Kidney (tissue), 14 donors: ENCODE results near the gene BOD1L1. TPM values are rescaled to one million over a fixed set of nuclear protein-coding genes. Genes with fewer than 3 reads are reported as not detected.

Experiments used
- DNase-seq, 5 donors: peaks; one replicate each; pipeline ENCODE4 v3.0.0-alpha.2; 2013 to 2020
- FAIRE-seq: peaks from 2 replicates; lab custom pipeline; 2012; peaks lifted over from hg19 to GRCh38; lab: Jason Lieb, UNC
- H3K27ac ChIP-seq, 2 donors: one replicate each; pipeline ENCODE4 v1.7.0; 2013; ENCODE audit warnings: low read depth in 2 of 2, low read length in 2 of 2, inconsistent platforms in 1 of 2
- H3K27me3 ChIP-seq: one replicate; pipeline ENCODE4 v1.7.1; 2013; ENCODE audit warnings: low read length, inconsistent platforms; ENCODE audit not compliant: control insufficient read depth, insufficient read depth
- H3K36me3 ChIP-seq, 3 donors: one replicate each; pipeline versions ENCODE4 v1.7.0 to v1.7.1; 2013; ENCODE audit warnings: low read length in 3 of 3, control low read depth in 1 of 3, inconsistent platforms in 1 of 3; ENCODE audit not compliant: insufficient read depth in 3 of 3, control insufficient read depth in 2 of 3
- H3K4me1 ChIP-seq, 3 donors: one replicate each; pipeline versions ENCODE4 v1.7.0 to v1.7.1; 2013; ENCODE audit warnings: low read length in 3 of 3, inconsistent platforms in 1 of 3, low read depth in 1 of 3; ENCODE audit not compliant: control insufficient read depth in 2 of 3, insufficient read depth in 2 of 3
- H3K4me3 ChIP-seq, 3 donors: one replicate each; pipeline versions ENCODE4 v1.7.0 to v1.8.1; 2013; ENCODE audit warnings: low read length in 3 of 3, control low read depth in 1 of 3, inconsistent platforms in 1 of 3
- H3K9ac ChIP-seq, 3 donors: one replicate each; pipeline versions ENCODE4 v1.7.0 to v1.7.1; 2013; ENCODE audit warnings: low read length in 3 of 3, control low read depth in 1 of 3, inconsistent platforms in 1 of 3
- H3K9me3 ChIP-seq, 3 donors: one replicate each; pipeline versions ENCODE4 v1.7.0 to v1.7.1; 2013; ENCODE audit warnings: low read length in 3 of 3, control low read depth in 1 of 3, inconsistent platforms in 1 of 3; ENCODE audit not compliant: control insufficient read depth in 2 of 3, insufficient read depth in 1 of 3
- CTCF ChIP-seq: IDR thresholded peaks from 3 replicates; pipeline ENCODE4 v1.5.1; 2012; ENCODE audit warnings: mild to moderate bottlenecking, moderate library complexity, borderline replicate concordance; ENCODE audit not compliant: insufficient read depth; ENCODE audit errors: extremely low read depth
- intact Hi-C: fragments of 100-400 bp; cut with DNase I; formaldehyde crosslinking; loops from one replicate; pipeline ENCODE4 v1.11.1; 2022
- polyA plus RNA-seq: library from polyadenylated mRNA; stranded (reverse); fragments of 350-450 nt; fragmentation: Illumina TruSeq; extraction: RNeasy Lipid Tissue Mini Kit (QIAGEN cat#74804); gene quantifications from one replicate; pipeline ENCODE4 v1.2.3, GENCODE V29; 2014; ENCODE audit warnings: low read depth, low replicate concordance; ENCODE audit not compliant: insufficient read depth
- total RNA-seq: library from RNA; stranded (reverse); fragmentation: NEBNext Ultra II Directional; extraction: Animal tissue kit (Norgen Biotek cat#: 25700); gene quantifications from one replicate; pipeline ENCODE4 v1.2.1, GENCODE V29; 2021
- donor health status: control.
- donor health status: control.
- donor health status: control.
- donor health status: control.
- donor health status: control.
- donor health status: DM: yes; HTN: yes; CAD: no.
- donor health status: Normal renal cell carcinoma (clear cell type).

BOD1L1 gene
- total and polyA plus RNA-seq, 2 donors from 2014 or later, result 9.0 to 45.6 TPM

- no peak for FAIRE-seq
- H3K9ac ChIP-seq, result no peak overlapping the region
- no peak for TF ChIP-seq CTCF
- peak in 2 of 5 donors; percentile 9 to 11 for DNase-seq
- peaks cover 89% of the 10 kb centered on the region for H3K27me3 ChIP-seq
- intact Hi-C loops, result no loop called here
- peaks cover 0 to 9% (median 6%) of the 10 kb centered on the region in 3 donors for H3K4me1 ChIP-seq
- no peak overlapping the region for H3K27ac ChIP-seq
- no peaks in the 10 kb centered on the region for H3K36me3 ChIP-seq
- H3K9me3 ChIP-seq, result no peaks in the 10 kb centered on the region
- H3K4me3 ChIP-seq, result no peak overlapping the region
These were observed 89.7 kb downstream of the BOD1L1 start for GRCh38 chr4:13537832-13538177.

GRCh38 chr4:13537011-13537831 is 90.3 kb downstream of the BOD1L1 start:
- peaks cover 0 to 8% (median 6%) of the 10 kb centered on the region in 3 donors for H3K4me1 ChIP-seq
- no peak for FAIRE-seq
- no peaks in the 10 kb centered on the region for H3K9me3 ChIP-seq
- H3K4me3 ChIP-seq, result no peak overlapping the region
- intact Hi-C loops, result no loop called here
- peak in 2 of 5 donors; percentile 2 to 14 for DNase-seq
- H3K36me3 ChIP-seq, result no peaks in the 10 kb centered on the region
- TF ChIP-seq CTCF, result no peak
- H3K27ac ChIP-seq, result no peak overlapping the region
- peaks cover 91% of the 10 kb centered on the region for H3K27me3 ChIP-seq
- no peak overlapping the region for H3K9ac ChIP-seq

- no peak for TF ChIP-seq CTCF
- intact Hi-C loops, result no loop called here
- Histone ChIP-seq H3K27me3 (peaks cover 94% of the 10 kb centered on the region), H3K9me3 (no peaks in the 10 kb centered on the region), H3K4me3 (no peak overlapping the region), H3K9ac (no peak overlapping the region), H3K4me1 (peaks cover 0 to 6% (median 4%) of the 10 kb centered on the region in 3 donors), H3K27ac (no peak overlapping the region), H3K36me3 (no peaks in the 10 kb centered on the region)
- no peak for FAIRE-seq
- peak in 1 of 5 donors; percentile 4 for DNase-seq
These were observed 90.9 kb downstream of the BOD1L1 start for GRCh38 chr4:13536607-13537006.
